BLaER1 (cell line): Measurements from ENCODE around the gene SYCP1.

Experiments used
- H3K27ac ChIP-seq: shearing (Covaris generic); formaldehyde crosslinking; 2 replicates; pipeline ENCODE4 v1.8.1; 2022
- H3K27me3 ChIP-seq: shearing (Covaris generic); formaldehyde crosslinking; 2 replicates; pipeline ENCODE4 v1.8.1; 2022
- H3K36me3 ChIP-seq: shearing (Covaris generic); formaldehyde crosslinking; 2 replicates; pipeline ENCODE4 v1.8.1; 2022
- H3K4me1 ChIP-seq: shearing (Covaris generic); formaldehyde crosslinking; 2 replicates; pipeline ENCODE4 v1.8.1; 2022
- H3K4me2 ChIP-seq: shearing (Covaris generic); formaldehyde crosslinking; 2 replicates; pipeline ENCODE4 v1.8.1; 2022
- H3K4me3 ChIP-seq: shearing (Covaris generic); formaldehyde crosslinking; 2 replicates; pipeline ENCODE4 v1.8.1; 2022
- H3K9ac ChIP-seq: shearing (Covaris generic); formaldehyde crosslinking; 2 replicates; pipeline ENCODE4 v1.8.1; 2022
- H3K9me3 ChIP-seq: shearing (Covaris generic); formaldehyde crosslinking; 2 replicates; pipeline ENCODE4 v1.8.1; 2022
- H4K20me1 ChIP-seq: shearing (Covaris generic); formaldehyde crosslinking; 2 replicates; pipeline ENCODE4 v1.8.1; 2022
- Cebpa-rat ChIP-seq: shearing (Covaris generic); IDR thresholded peaks from 2 replicates; pipeline ENCODE4 v1.8.1; 2022

Gene SYCP1

GRCh38 chr1:115021145-115021544, 166.5 kb downstream of the SYCP1 start:
- H3K36me3 ChIP-seq, result no peaks in the 10 kb centered on the region
- no peak overlapping the region for H3K4me2 ChIP-seq
- no peaks in the 10 kb centered on the region for H4K20me1 ChIP-seq
- H3K4me1 ChIP-seq, result no peaks in the 10 kb centered on the region
- H3K9me3 ChIP-seq, result no peaks in the 10 kb centered on the region
- H3K9ac ChIP-seq, result no peak overlapping the region
- H3K27me3 ChIP-seq, result no peaks in the 10 kb centered on the region
- H3K4me3 ChIP-seq, result no peak overlapping the region
- no peak overlapping the region for H3K27ac ChIP-seq
- TF ChIP-seq Cebpa-rat, result no peak

GRCh38 chr1:115023593-115023992, 168.9 kb downstream of the SYCP1 start:
- no peaks in the 10 kb centered on the region for H4K20me1 ChIP-seq
- H3K27me3 ChIP-seq, result no peaks in the 10 kb centered on the region
- no peaks in the 10 kb centered on the region for H3K9me3 ChIP-seq
- no peak overlapping the region for H3K4me2 ChIP-seq
- no peak for TF ChIP-seq Cebpa-rat
- H3K9ac ChIP-seq, result no peak overlapping the region
- no peak overlapping the region for H3K4me3 ChIP-seq
- no peak overlapping the region for H3K27ac ChIP-seq
- no peaks in the 10 kb centered on the region for H3K4me1 ChIP-seq
- H3K36me3 ChIP-seq, result no peaks in the 10 kb centered on the region

- H3K36me3 ChIP-seq, result no peaks in the 10 kb centered on the region
- H4K20me1 ChIP-seq, result no peaks in the 10 kb centered on the region
- no peaks in the 10 kb centered on the region for H3K9me3 ChIP-seq
- no peak for TF ChIP-seq Cebpa-rat
- H3K27ac ChIP-seq, result no peak within 1 kb of the TSS
- H3K9ac ChIP-seq, result no peak within 1 kb of the TSS
- no peak within 1 kb of the TSS for H3K4me2 ChIP-seq
- no peaks in the 10 kb centered on the region for H3K27me3 ChIP-seq
- no peak within 1 kb of the TSS for H3K4me3 ChIP-seq
- no peaks in the 10 kb centered on the region for H3K4me1 ChIP-seq
These were observed 174.9 kb downstream of the SYCP1 start, which contains the start of gene TSHB for GRCh38 chr1:115029526-115029925. Gene TSHB (plus strand): TSS chr1:115029826. CDS start chr1:115033363, 3,537 bp downstream.

- Histone ChIP-seq H3K9ac (no peak overlapping the region), H3K36me3 (no peaks in the 10 kb centered on the region), H3K27ac (no peak overlapping the region), H3K4me2 (no peak overlapping the region), H4K20me1 (no peaks in the 10 kb centered on the region), H3K9me3 (no peaks in the 10 kb centered on the region), H3K4me3 (no peak overlapping the region), H3K27me3 (no peaks in the 10 kb centered on the region), H3K4me1 (no peaks in the 10 kb centered on the region)
- TF ChIP-seq Cebpa-rat, result no peak
These were observed 176.9 kb downstream of the SYCP1 start for GRCh38 chr1:115031595-115031994.

- no peaks in the 10 kb centered on the region for H3K36me3 ChIP-seq
- no peak for TF ChIP-seq Cebpa-rat
- no peak overlapping the region for H3K4me2 ChIP-seq
- H3K9ac ChIP-seq, result no peak overlapping the region
- no peak overlapping the region for H3K4me3 ChIP-seq
- H3K4me1 ChIP-seq, result no peaks in the 10 kb centered on the region
- H3K27me3 ChIP-seq, result no peaks in the 10 kb centered on the region
- H3K9me3 ChIP-seq, result no peaks in the 10 kb centered on the region
- H3K27ac ChIP-seq, result no peak overlapping the region
- no peaks in the 10 kb centered on the region for H4K20me1 ChIP-seq
These were observed 181.0 kb downstream of the SYCP1 start for GRCh38 chr1:115035652-115036051.

GRCh38 chr1:115036814-115037507, 182.3 kb downstream of the SYCP1 start:
- no peak overlapping the region for H3K4me2 ChIP-seq
- no peak for TF ChIP-seq Cebpa-rat
- H3K9ac ChIP-seq, result no peak overlapping the region
- no peak overlapping the region for H3K4me3 ChIP-seq
- H3K27me3 ChIP-seq, result no peaks in the 10 kb centered on the region
- H4K20me1 ChIP-seq, result no peaks in the 10 kb centered on the region
- H3K4me1 ChIP-seq, result no peaks in the 10 kb centered on the region
- H3K9me3 ChIP-seq, result no peaks in the 10 kb centered on the region
- no peak overlapping the region for H3K27ac ChIP-seq
- no peaks in the 10 kb centered on the region for H3K36me3 ChIP-seq

GRCh38 chr1:115040501-115040900, 185.8 kb downstream of the SYCP1 start:
- Histone ChIP-seq H3K9me3 (peaks cover 7% of the 10 kb centered on the region; the same call in 1 of the 2 replicates), H3K27ac (no peak overlapping the region), H3K36me3 (no peaks in the 10 kb centered on the region), H3K4me1 (no peaks in the 10 kb centered on the region), H3K27me3 (no peaks in the 10 kb centered on the region), H4K20me1 (no peaks in the 10 kb centered on the region), H3K4me2 (no peak overlapping the region), H3K9ac (no peak overlapping the region), H3K4me3 (no peak overlapping the region)
- TF ChIP-seq Cebpa-rat, result no peak

GRCh38 chr1:115041654-115042053, 187.0 kb downstream of the SYCP1 start:
- no peak overlapping the region for H3K4me3 ChIP-seq
- H3K27me3 ChIP-seq, result no peaks in the 10 kb centered on the region
- H3K4me1 ChIP-seq, result no peaks in the 10 kb centered on the region
- no peak overlapping the region for H3K27ac ChIP-seq
- H3K4me2 ChIP-seq, result no peak overlapping the region
- H3K9ac ChIP-seq, result no peak overlapping the region
- H3K36me3 ChIP-seq, result no peaks in the 10 kb centered on the region
- no peaks in the 10 kb centered on the region for H4K20me1 ChIP-seq
- peaks cover 14% of the 10 kb centered on the region; the same call in 1 of the 2 replicates for H3K9me3 ChIP-seq
- TF ChIP-seq Cebpa-rat, result no peak
